Kidney epithelial cell (primary cell): ENCODE data around the gene DMRTB1. TPM values are rescaled to one million over a fixed set of nuclear protein-coding genes. Genes with fewer than 3 reads are reported as not detected.

Experiments
- DNase-seq: peaks from one replicate; pipeline ENCODE4 v3.0.0-alpha.2; 2010; ENCODE audit warnings: low read depth
- H3K27me3 ChIP-seq: 2 replicates; pipeline ENCODE4 v1.6.0; 2011; ENCODE audit warnings: low read length; ENCODE audit not compliant: control insufficient read depth, insufficient read depth
- H3K36me3 ChIP-seq: 2 replicates; pipeline ENCODE4 v1.5.1; 2011; ENCODE audit warnings: low read length; ENCODE audit not compliant: control insufficient read depth, insufficient read depth
- H3K4me3 ChIP-seq: 2 replicates; pipeline ENCODE4 v1.5.1; 2011; ENCODE audit warnings: low read depth, mild to moderate bottlenecking, control low read depth, low read length
- CTCF ChIP-seq: IDR thresholded peaks from 2 replicates; pipeline ENCODE4 v1.5.1; 2011; ENCODE audit warnings: mild to moderate bottlenecking, moderate library complexity, low read length, control low read depth, inconsistent platforms; ENCODE audit not compliant: insufficient read depth, poor library complexity, severe bottlenecking
- total RNA-seq: library from RNA; depleted of rRNA; stranded (reverse); fragments of >200 nt; gene quantifications from 2 replicates; pipeline ENCODE4 v1.2.3, GENCODE V29; 2015

Gene DMRTB1
- total RNA-seq, 1 donor from 2014 or later, result not detected

- Histone ChIP-seq H3K27me3 (peaks cover 9% of the 10 kb centered on the region), H3K4me3 (no peak overlapping the region), H3K36me3 (no peaks in the 10 kb centered on the region)
- TF ChIP-seq CTCF, result no peak
- no peak for DNase-seq
Measured at GRCh38 chr1:53460211-53460634, 1.0 kb downstream of the DMRTB1 start.

GRCh38 chr1:53460666-53461322 lies 1.6 kb downstream of the DMRTB1 start:
- H3K27me3 ChIP-seq, result peaks cover 9% of the 10 kb centered on the region
- no peak for DNase-seq
- no peak overlapping the region for H3K4me3 ChIP-seq
- TF ChIP-seq CTCF, result no peak
- no peaks in the 10 kb centered on the region for H3K36me3 ChIP-seq

- no peaks in the 10 kb centered on the region for H3K36me3 ChIP-seq
Measured at GRCh38 chr1:53461323-53462044, 2.3 kb downstream of the DMRTB1 start.

GRCh38 chr1:53462193-53462592 lies 3.0 kb downstream of the DMRTB1 start:
- no peak overlapping the region for H3K4me3 ChIP-seq
- H3K36me3 ChIP-seq, result no peaks in the 10 kb centered on the region
- H3K27me3 ChIP-seq, result peaks cover 9% of the 10 kb centered on the region
- no peak for DNase-seq
- no peak for TF ChIP-seq CTCF

More at GRCh38 chr1:53461323-53462044, 2.3 kb downstream of the DMRTB1 start:
- DNase-seq, result no peak
- peaks cover 9% of the 10 kb centered on the region for H3K27me3 ChIP-seq
- TF ChIP-seq CTCF, result no peak
- H3K4me3 ChIP-seq, result no peak overlapping the region

GRCh38 chr1:53462769-53463501 lies 3.7 kb downstream of the DMRTB1 start:
- Histone ChIP-seq H3K4me3 (no peak overlapping the region), H3K36me3 (no peaks in the 10 kb centered on the region), H3K27me3 (peaks cover 9% of the 10 kb centered on the region)
- no peak for TF ChIP-seq CTCF
- DNase-seq, result no peak
